Rectal smooth muscle tissue (tissue), 1 donor: ENCODE measurements around the gene PGM3.

Source experiments
- H3K27ac ChIP-seq: one replicate; pipeline ENCODE4 v1.7.0; 2013; ENCODE audit warnings: low read depth, low read length, inconsistent platforms
- H3K27me3 ChIP-seq: one replicate; pipeline ENCODE4 v1.7.0; 2013; ENCODE audit warnings: low read length; ENCODE audit not compliant: control insufficient read depth, insufficient read depth
- H3K36me3 ChIP-seq: one replicate; pipeline ENCODE4 v1.7.0; 2013; ENCODE audit warnings: low read length; ENCODE audit not compliant: control insufficient read depth, insufficient read depth
- H3K4me1 ChIP-seq: one replicate; pipeline ENCODE4 v1.7.0; 2013; ENCODE audit warnings: low read length; ENCODE audit not compliant: control insufficient read depth, insufficient read depth
- H3K4me3 ChIP-seq: one replicate; pipeline ENCODE4 v1.7.0; 2013; ENCODE audit warnings: low read length
- H3K9ac ChIP-seq: one replicate; pipeline ENCODE4 v1.7.0; 2013; ENCODE audit warnings: low read length

PGM3 gene

DNA sequence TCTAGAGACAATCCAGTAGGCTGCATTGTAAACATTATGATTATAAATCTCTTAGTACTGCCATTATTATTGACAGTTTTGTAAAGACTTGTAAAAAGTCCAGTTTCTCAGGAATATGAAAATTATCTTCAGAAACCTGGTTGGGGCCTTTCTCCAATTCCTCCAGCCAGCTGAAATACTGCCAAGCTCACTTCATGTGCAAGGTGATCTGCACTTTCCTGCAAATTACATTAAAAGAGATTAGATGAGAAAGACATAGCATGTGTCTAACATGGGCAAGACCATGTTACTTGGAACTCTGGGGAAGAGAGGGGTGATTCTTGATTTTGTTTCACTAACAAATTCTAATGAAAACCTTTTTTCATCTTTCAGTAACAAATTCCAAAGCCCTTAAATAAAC, 24.0 kb downstream of the PGM3 start:
- Histone ChIP-seq H3K4me3 (no peak overlapping the region), H3K9ac (no peak overlapping the region), H3K4me1 (no peaks in the 10 kb centered on the region), H3K27me3 (no peaks in the 10 kb centered on the region), H3K27ac (no peak overlapping the region), H3K36me3 (peaks cover 17% of the 10 kb centered on the region)

DNA sequence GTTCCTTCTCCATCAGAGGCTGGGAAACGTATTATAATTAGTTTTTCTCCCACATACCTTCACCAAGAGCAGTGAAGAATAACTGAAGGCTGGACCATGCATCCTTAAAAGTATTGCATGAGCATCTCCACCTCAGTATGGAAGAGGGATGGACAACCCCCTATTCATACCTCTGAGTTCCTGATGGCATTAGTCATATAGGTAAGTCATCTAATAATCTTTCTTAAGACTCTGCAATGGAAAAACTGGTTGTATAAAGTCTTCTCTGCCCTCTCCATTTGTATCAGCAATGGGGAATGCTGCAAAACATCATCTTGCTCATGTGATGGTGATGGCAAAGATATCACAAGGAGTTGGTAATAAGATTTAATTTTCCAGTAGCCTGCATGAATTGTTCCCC, 24.5 kb downstream of the PGM3 start:
- Histone ChIP-seq H3K27me3 (no peaks in the 10 kb centered on the region), H3K4me1 (no peaks in the 10 kb centered on the region), H3K9ac (no peak overlapping the region), H3K4me3 (no peak overlapping the region), H3K36me3 (peaks cover 16% of the 10 kb centered on the region), H3K27ac (no peak overlapping the region)

DNA sequence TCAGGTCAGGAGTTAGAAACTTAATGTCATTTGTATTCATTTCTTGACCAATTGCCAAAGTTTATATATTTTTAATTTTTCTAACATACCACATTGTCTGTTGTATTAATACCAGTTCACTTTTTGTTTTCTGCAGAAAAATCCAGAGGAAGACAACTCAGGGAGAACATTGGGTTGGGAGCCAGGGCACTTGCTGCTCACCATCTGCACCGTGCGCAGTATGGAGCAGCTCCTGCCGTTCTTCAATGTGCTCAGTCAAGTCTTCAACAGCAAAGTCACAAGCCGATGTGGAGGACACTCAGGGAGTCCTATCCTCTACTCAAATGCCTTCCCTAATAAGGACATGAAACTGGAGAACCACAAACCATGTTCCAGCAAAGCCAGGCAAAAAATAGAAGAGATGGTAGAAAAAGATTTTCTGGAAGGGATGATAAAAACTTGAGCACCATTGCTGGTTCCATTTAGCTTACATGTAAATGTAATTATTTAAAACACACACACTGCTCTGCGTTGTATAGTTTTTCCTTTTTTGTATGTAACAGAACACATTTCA, 25.3 kb downstream of the PGM3 start:
- Histone ChIP-seq H3K4me1 (no peaks in the 10 kb centered on the region), H3K4me3 (no peak overlapping the region), H3K27me3 (no peaks in the 10 kb centered on the region), H3K27ac (no peak overlapping the region), H3K9ac (no peak overlapping the region), H3K36me3 (peaks cover 16% of the 10 kb centered on the region)

DNA sequence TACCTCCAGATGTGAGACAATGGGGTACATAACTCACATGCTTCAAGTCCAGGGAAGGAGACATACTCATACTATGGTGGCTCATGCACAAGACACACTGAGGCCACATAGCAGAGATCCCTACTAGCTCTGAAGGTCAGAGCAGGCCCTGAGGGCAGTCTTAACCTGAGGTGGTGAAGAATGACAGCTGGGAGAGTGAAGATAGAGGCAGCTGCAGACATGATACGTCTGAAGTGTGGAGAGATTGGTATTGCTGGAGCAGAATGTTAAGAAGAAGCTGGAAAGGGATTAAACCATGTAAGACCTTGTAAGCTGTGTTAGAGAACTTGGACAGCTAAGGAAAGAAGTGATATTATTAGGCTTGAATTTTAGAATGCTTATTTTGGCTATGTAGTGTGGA, 32.9 kb downstream of the PGM3 start:
- Histone ChIP-seq H3K27ac (no peak overlapping the region), H3K4me3 (no peak overlapping the region), H3K9ac (no peak overlapping the region), H3K36me3 (peaks cover 20% of the 10 kb centered on the region), H3K27me3 (no peaks in the 10 kb centered on the region), H3K4me1 (no peaks in the 10 kb centered on the region)

DNA sequence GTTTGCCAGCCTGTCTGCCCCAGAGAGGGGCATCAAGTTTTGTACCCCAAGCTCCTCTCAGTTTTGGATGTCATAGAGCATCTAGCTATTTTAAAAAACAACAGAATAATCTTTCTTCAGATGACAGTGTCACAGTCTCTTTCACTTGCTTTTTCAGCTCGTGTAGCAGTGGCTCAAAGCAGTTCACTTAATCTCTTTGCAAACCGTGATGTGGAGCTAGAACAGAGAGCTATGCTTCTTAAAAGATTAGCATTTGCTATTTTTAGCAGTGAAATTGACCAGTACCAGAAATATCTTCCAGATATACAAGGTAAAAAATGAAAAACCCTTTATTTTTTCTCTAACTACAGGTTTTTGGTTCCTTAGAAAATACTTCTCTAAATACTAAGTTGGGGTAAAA, 37.3 kb downstream of the PGM3 start:
- H3K36me3 ChIP-seq, result peaks cover 24% of the 10 kb centered on the region
- H3K9ac ChIP-seq, result no peak overlapping the region
- H3K27ac ChIP-seq, result no peak overlapping the region

DNA sequence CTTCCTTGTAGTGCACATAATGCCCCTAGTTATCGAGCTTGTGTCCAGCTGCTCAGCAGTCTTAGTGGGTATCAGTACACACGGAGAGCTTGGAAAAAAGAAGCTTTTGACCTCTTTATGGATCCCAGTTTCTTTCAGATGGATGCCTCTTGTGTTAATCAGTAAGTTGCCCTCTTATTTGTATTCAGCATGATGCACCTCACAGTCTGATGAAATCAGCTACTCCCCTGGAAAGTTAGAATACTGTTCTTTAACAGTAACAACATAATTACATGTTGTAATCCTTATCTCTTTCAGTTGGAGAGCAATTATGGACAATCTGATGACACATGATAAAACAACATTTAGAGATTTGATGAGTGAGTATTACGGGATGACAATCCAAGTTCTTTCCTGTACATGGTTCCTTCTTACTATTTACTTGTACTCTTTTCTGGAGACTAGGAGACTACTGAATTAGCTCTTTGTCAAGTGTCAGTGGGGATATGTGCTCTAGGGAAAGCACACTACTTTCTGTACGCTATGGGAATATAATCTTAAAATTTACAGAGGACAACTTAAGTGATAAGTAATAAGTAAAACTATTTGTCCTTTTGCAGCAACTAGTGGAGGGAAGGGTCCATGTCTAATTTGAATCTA, 39.1 kb downstream of the PGM3 start:
- no peak overlapping the region for H3K9ac ChIP-seq

More for the DNA sequence above, 37.3 kb downstream of the PGM3 start:
- no peaks in the 10 kb centered on the region for H3K4me1 ChIP-seq
- H3K4me3 ChIP-seq, result no peak overlapping the region
- no peaks in the 10 kb centered on the region for H3K27me3 ChIP-seq

DNA sequence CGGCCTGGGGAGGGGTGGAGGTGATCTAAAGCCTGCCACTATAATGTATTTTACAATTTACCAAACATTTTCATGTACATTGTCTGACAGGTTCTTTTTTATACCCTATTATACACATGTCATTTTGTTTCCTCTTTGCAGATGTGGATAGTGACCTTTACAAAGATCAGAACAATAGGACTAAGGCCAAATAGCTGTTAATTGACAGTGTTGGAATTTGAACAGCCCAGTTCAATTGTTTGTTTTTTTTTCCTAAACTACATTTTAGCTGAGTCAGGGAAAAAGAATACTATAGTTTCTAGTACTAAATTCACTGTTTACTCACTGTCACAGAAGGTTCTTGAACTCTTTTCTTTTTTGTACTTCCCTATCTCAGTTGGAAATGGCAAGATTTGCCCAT, 40.2 kb downstream of the PGM3 start:
- no peaks in the 10 kb centered on the region for H3K4me1 ChIP-seq
- no peak overlapping the region for H3K27ac ChIP-seq
- peaks cover 15% of the 10 kb centered on the region for H3K36me3 ChIP-seq
- no peak overlapping the region for H3K9ac ChIP-seq
- H3K4me3 ChIP-seq, result no peak overlapping the region
- H3K27me3 ChIP-seq, result no peaks in the 10 kb centered on the region

More for the DNA sequence above, 39.1 kb downstream of the PGM3 start:
- peaks cover 15% of the 10 kb centered on the region for H3K36me3 ChIP-seq
- no peak overlapping the region for H3K4me3 ChIP-seq
- H3K27me3 ChIP-seq, result no peaks in the 10 kb centered on the region
- H3K27ac ChIP-seq, result no peak overlapping the region
- H3K4me1 ChIP-seq, result no peaks in the 10 kb centered on the region

DNA sequence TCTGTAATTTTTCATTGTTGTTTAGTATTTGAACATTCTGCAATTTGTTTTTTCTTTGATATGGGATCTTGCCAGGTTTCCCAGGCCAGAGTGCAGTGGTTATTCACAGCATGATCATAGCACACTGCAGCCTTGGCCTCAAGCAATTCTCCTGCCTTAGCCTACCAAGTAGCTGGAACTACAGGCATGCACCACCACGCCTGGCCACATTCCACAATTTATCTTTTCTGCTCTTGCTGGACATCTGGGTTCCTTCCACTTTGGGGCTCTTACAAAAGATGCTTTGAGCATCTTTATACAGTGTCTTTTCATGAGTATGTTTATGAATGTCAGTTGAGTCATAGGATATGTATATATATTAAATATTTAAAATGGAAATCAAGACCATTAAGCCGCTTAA, 42.0 kb downstream of the PGM3 start:
- no peak overlapping the region for H3K27ac ChIP-seq
- H3K4me1 ChIP-seq, result no peaks in the 10 kb centered on the region
- peaks cover 15% of the 10 kb centered on the region for H3K36me3 ChIP-seq
- H3K9ac ChIP-seq, result no peak overlapping the region
- H3K4me3 ChIP-seq, result no peak overlapping the region
- H3K27me3 ChIP-seq, result no peaks in the 10 kb centered on the region

DNA sequence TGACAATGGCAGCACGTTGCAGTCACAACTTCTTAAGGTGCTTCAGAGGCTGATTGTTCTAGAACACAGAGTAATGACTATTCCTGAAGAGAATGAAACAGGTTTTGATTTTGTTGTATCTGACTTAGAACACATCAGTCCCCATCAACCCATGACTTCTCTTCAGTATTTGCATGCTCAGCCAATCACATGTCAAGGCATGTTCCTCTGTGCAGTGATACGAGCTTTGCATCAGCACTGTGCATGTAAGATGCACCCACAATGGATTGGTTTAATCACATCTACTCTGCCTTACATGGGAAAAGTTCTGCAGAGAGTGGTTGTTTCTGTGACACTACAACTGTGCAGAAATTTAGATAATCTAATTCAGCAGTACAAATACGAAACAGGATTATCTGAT, 54.3 kb downstream of the PGM3 start:
- H3K9ac ChIP-seq, result no peak overlapping the region
- H3K4me1 ChIP-seq, result no peaks in the 10 kb centered on the region
- H3K4me3 ChIP-seq, result no peak overlapping the region
- no peak overlapping the region for H3K27ac ChIP-seq
- H3K27me3 ChIP-seq, result no peaks in the 10 kb centered on the region
- H3K36me3 ChIP-seq, result peaks cover 4% of the 10 kb centered on the region

DNA sequence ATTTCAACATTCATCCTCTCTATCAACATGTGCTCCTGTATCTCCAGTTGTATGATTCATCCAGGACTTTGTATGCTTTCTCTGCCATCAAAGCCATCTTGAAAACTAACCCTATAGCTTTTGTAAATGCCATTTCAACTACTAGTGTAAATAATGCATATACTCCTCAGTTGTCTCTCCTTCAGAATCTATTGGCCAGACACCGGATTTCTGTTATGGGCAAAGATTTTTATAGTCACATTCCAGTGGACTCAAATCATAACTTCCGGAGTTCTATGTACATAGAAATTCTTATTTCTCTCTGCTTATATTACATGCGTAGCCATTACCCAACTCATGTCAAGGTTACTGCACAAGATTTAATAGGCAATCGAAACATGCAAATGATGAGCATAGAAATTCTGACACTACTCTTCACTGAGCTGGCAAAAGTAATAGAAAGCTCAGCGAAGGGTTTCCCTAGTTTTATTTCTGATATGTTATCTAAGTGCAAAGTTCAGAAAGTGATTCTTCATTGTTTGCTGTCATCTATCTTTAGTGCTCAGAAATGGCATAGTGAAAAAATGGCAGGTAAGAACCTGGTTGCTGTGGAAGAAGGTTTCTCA, 54.8 kb downstream of the PGM3 start:
- H3K9ac ChIP-seq, result no peak overlapping the region
- peaks cover 4% of the 10 kb centered on the region for H3K36me3 ChIP-seq
- no peak overlapping the region for H3K4me3 ChIP-seq
- no peak overlapping the region for H3K27ac ChIP-seq
- no peaks in the 10 kb centered on the region for H3K4me1 ChIP-seq
- no peaks in the 10 kb centered on the region for H3K27me3 ChIP-seq

DNA sequence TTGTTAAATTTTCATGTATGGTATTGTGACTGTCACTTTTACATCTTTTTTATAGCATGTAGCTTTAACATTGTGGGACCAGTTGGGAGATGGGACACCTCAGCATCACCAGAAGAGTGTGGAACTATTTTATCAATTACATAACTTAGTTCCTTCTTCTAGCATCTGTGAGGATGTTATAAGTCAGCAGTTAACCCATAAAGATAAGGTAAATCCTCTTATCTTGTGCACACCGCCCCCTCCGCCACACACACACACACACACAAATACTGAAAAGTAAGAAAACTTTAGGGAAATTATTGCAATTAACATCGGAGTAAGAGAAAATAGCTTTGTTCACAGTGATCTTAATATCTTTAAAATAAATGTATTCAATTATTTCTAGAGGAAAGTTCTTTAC, 60.9 kb downstream of the PGM3 start:
- Histone ChIP-seq H3K9ac (no peak overlapping the region), H3K4me1 (no peaks in the 10 kb centered on the region), H3K27me3 (no peaks in the 10 kb centered on the region), H3K36me3 (peaks cover 4% of the 10 kb centered on the region), H3K4me3 (no peak overlapping the region), H3K27ac (no peak overlapping the region)

DNA sequence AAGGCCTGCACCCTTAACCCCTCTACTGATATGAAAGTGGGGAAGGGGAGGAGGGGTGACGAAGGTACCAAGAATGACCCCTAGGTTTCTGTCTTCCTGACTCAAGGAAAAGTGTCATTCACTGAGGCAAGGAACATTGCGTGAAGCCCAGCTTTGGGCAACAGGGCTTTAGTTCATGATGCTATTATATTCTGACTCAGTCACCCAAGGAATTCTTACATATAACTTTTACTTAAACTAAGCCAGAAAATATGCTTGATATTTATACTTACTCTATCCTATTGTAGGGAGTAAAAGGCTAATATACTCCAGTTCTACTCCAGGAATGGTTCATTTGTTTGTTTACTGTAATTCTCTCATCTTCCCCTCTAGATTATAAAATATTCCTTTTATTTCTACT, 65.1 kb downstream of the PGM3 start:
- Histone ChIP-seq H3K27ac (no peak overlapping the region), H3K4me1 (no peaks in the 10 kb centered on the region), H3K9ac (no peak overlapping the region), H3K4me3 (no peak overlapping the region), H3K27me3 (no peaks in the 10 kb centered on the region), H3K36me3 (peaks cover 15% of the 10 kb centered on the region)

DNA sequence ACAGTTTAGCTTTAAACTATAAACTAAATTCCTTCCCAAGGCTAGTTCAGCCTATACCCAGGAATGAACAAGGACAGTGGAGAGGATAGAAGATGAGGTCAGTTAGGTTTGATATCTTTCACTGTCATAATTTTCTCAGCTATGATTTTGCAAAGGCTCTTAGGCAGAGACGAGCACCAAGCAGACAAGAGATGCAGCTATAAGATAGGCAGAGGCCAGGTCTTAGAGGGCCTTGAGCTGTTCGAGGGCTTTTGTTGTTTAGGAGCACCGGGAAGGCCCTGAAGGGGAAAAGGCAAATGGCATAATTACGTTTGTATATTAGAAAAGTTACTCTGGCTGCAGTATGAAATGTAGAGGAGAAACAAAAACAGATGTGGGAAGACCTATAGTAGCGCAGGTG, 65.8 kb downstream of the PGM3 start:
- Histone ChIP-seq H3K27me3 (no peaks in the 10 kb centered on the region), H3K27ac (no peak overlapping the region), H3K9ac (no peak overlapping the region), H3K4me1 (no peaks in the 10 kb centered on the region), H3K4me3 (no peak overlapping the region), H3K36me3 (peaks cover 15% of the 10 kb centered on the region)
